ENCODE data around the gene ZNF524. TPM values are rescaled to one million over a fixed set of nuclear protein-coding genes. Genes with fewer than 3 reads are reported as not detected.
"Not testable (repeated sequence)": the region's sequence is repeated elsewhere in the genome, so short reads cannot be mapped to it uniquely, and the experiment has no call there.

The ZNF524 gene
- polyA plus RNA-seq, 1 of the 3 experiments (the other 2 are of a cell fraction) = 7.3 TPM

DNA sequence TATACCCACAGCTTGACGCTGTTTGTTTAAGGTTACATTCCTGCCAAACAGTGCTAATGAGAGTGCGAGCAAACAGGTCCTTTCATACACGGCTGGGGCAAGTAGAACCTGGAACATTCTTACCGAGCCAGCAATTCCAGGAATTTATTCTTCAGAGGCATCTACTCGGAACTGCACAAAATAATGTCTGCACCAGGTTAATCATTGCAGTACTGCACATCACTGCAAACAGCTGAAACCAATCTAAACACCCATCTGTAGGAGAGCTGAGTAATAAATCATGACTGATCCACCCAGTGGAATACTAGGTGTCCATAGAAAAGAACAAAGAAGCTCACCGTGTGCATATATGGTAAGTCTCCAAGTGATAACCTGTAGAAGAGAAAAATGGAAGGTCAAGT lies 18.3 kb upstream of the ZNF524 start:
- H3K27ac ChIP-seq (ENCODE audit: low read depth in 2 of 2, low read length in 1 of 2) = no peak overlapping the region
- H3K36me3 ChIP-seq (replicated peaks in 1 of 2; ENCODE audit: control insufficient read depth in 1 of 2, insufficient read depth in 2 of 2, low read length in 1 of 2) = peaks cover 0 to 7% of the 10 kb centered on the region in 2 experiments
- no peaks in the 10 kb centered on the region for H4K20me1 ChIP-seq (ENCODE audit: insufficient read depth)
- peaks cover 20% of the 10 kb centered on the region for H3K79me2 ChIP-seq (ENCODE audit: insufficient read depth)
- no peaks in the 10 kb centered on the region for H3K9me3 ChIP-seq
- no peak for DNase-seq
- ChIA-PET POLR2A (no interaction called here), CTCF (interaction anchor here (0.9 to 2.2 kb wide), 4 partner anchors 24 to 115 kb away, joined by 3 to 14 read pairs (median 4); partner anchors contain the start of gene ZNF865)
- TF ChIP-seq RXRA (IDR thresholded peaks at IDR 0.05; ENCODE audit: borderline replicate concordance, low read depth) (no peak), CHD2 (IDR thresholded peaks at IDR 0.05; ENCODE audit: low read length, partially characterized antibody) (no peak), EP300 (IDR thresholded peaks at IDR 0.05; ENCODE audit: borderline replicate concordance in 1 of 2, low read depth in 1 of 2, low read length in 1 of 2) (no peak), TCF12 (IDR thresholded peaks at IDR 0.05) (no peak), MXI1 (IDR thresholded peaks at IDR 0.05; ENCODE audit: low read depth, low read length) (no peak), TEAD4 (IDR thresholded peaks at IDR 0.05; ENCODE audit: borderline replicate concordance, insufficient read depth) (no peak), ELF1 (IDR thresholded peaks at IDR 0.05) (no peak), SMC3 (IDR thresholded peaks at IDR 0.05; ENCODE audit: low read depth, low read length) (no peak), YY1 (IDR thresholded peaks at IDR 0.05; ENCODE audit: low read depth) (no peak), NFIC (IDR thresholded peaks at IDR 0.05; ENCODE audit: borderline replicate concordance) (no peak), NRF1 (IDR thresholded peaks at IDR 0.05; ENCODE audit: low read depth, low read length) (no peak), MEF2A (IDR thresholded peaks at IDR 0.05; ENCODE audit: borderline replicate concordance, low read depth) (no peak)
- TF ChIP-seq, protein P1, sequence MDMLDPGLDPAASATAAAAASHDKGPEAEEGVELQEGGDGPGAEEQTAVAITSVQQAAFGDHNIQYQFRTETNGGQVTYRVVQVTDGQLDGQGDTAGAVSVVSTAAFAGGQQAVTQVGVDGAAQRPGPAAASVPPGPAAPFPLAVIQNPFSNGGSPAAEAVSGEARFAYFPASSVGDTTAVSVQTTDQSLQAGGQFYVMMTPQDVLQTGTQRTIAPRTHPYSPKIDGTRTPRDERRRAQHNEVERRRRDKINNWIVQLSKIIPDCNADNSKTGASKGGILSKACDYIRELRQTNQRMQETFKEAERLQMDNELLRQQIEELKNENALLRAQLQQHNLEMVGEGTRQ (IDR thresholded peaks at IDR 0.05; ENCODE audit: borderline replicate concordance, low read depth, low read length) = no peak
- TF ChIP-seq, protein P2, sequence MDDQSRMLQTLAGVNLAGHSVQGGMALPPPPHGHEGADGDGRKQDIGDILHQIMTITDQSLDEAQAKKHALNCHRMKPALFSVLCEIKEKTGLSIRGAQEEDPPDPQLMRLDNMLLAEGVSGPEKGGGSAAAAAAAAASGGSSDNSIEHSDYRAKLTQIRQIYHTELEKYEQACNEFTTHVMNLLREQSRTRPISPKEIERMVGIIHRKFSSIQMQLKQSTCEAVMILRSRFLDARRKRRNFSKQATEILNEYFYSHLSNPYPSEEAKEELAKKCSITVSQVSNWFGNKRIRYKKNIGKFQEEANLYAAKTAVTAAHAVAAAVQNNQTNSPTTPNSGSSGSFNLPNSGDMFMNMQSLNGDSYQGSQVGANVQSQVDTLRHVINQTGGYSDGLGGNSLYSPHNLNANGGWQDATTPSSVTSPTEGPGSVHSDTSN (IDR thresholded peaks at IDR 0.05) = no peak
- TF ChIP-seq, protein P3, sequence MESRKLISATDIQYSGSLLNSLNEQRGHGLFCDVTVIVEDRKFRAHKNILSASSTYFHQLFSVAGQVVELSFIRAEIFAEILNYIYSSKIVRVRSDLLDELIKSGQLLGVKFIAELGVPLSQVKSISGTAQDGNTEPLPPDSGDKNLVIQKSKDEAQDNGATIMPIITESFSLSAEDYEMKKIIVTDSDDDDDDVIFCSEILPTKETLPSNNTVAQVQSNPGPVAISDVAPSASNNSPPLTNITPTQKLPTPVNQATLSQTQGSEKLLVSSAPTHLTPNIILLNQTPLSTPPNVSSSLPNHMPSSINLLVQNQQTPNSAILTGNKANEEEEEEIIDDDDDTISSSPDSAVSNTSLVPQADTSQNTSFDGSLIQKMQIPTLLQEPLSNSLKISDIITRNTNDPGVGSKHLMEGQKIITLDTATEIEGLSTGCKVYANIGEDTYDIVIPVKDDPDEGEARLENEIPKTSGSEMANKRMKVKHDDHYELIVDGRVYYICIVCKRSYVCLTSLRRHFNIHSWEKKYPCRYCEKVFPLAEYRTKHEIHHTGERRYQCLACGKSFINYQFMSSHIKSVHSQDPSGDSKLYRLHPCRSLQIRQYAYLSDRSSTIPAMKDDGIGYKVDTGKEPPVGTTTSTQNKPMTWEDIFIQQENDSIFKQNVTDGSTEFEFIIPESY (IDR thresholded peaks at IDR 0.05; ENCODE audit: borderline replicate concordance, low read depth) = no peak
- TF ChIP-seq, protein P4, sequence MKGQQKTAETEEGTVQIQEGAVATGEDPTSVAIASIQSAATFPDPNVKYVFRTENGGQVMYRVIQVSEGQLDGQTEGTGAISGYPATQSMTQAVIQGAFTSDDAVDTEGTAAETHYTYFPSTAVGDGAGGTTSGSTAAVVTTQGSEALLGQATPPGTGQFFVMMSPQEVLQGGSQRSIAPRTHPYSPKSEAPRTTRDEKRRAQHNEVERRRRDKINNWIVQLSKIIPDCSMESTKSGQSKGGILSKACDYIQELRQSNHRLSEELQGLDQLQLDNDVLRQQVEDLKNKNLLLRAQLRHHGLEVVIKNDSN (IDR thresholded peaks at IDR 0.05; ENCODE audit: borderline replicate concordance, low read depth) = no peak
- TF ChIP-seq, protein P5, sequence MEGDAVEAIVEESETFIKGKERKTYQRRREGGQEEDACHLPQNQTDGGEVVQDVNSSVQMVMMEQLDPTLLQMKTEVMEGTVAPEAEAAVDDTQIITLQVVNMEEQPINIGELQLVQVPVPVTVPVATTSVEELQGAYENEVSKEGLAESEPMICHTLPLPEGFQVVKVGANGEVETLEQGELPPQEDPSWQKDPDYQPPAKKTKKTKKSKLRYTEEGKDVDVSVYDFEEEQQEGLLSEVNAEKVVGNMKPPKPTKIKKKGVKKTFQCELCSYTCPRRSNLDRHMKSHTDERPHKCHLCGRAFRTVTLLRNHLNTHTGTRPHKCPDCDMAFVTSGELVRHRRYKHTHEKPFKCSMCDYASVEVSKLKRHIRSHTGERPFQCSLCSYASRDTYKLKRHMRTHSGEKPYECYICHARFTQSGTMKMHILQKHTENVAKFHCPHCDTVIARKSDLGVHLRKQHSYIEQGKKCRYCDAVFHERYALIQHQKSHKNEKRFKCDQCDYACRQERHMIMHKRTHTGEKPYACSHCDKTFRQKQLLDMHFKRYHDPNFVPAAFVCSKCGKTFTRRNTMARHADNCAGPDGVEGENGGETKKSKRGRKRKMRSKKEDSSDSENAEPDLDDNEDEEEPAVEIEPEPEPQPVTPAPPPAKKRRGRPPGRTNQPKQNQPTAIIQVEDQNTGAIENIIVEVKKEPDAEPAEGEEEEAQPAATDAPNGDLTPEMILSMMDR (IDR thresholded peaks at IDR 0.05) = no peak
- H3K4me3 ChIP-seq (ENCODE audit: low read depth in 2 of 2, low read length in 1 of 2) = no peak overlapping the region
- no peak overlapping the region for H2AFZ ChIP-seq (ENCODE audit: low read depth)
- H3K9ac ChIP-seq = no peak overlapping the region
- H3K4me2 ChIP-seq = no peak overlapping the region
- no peaks in the 10 kb centered on the region for H3K27me3 ChIP-seq (ENCODE audit: insufficient read depth)
- H3K9me2 ChIP-seq = no peaks in the 10 kb centered on the region
- H3K4me1 ChIP-seq (ENCODE audit: control insufficient read depth in 1 of 2, insufficient read depth in 2 of 2, low read depth in 1 of 2, low read length in 1 of 2) = peaks cover 13 to 22% of the 10 kb centered on the region in 2 experiments; a peak in 2 of 4 replicates
- WGBS (ENCODE audit: low lambda C conversion rate) = 49% methylated on average over 6 of the region's 6 CpGs
- H3F3A ChIP-seq (replicated peaks; ENCODE audit: insufficient read depth) = peaks cover 16% of the 10 kb centered on the region

DNA sequence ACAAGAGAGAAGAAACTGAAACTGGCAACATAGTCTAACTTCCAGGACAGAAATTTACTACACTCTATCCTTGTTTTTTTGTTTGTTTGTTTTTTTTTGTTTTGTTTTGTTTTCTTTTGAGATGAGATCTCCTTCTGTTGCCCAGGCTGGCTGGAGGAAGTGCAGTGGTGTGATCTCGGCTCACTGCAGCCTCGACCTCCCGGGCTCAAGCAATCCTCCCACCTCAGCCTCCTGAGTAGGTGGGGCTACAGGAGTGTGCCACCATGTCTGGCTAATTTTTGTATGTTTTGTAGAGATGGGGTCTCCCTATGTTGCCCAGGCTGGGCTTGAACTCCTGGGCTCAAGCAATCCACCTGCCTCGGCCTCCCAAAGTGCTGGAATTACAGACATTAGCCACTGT lies 17.8 kb upstream of the ZNF524 start:
- H3K9me2 ChIP-seq; H2AFZ ChIP-seq (ENCODE audit: low read depth); H3K27ac ChIP-seq (ENCODE audit: low read depth in 2 of 2, low read length in 1 of 2); DNase-seq; H3K9ac ChIP-seq; H3K36me3 ChIP-seq (replicated peaks in 1 of 2; ENCODE audit: control insufficient read depth in 1 of 2, insufficient read depth in 2 of 2, low read length in 1 of 2); H3K4me3 ChIP-seq (ENCODE audit: low read depth in 2 of 2, low read length in 1 of 2); POLR2A ChIA-PET; H3K27me3 ChIP-seq (ENCODE audit: insufficient read depth); H3K4me2 ChIP-seq; H3K9me3 ChIP-seq; H4K20me1 ChIP-seq (ENCODE audit: insufficient read depth): not testable (repeated sequence)
- H3K79me2 ChIP-seq (ENCODE audit: insufficient read depth) = peaks cover 20% of the 10 kb centered on the region
- H3F3A ChIP-seq (replicated peaks; ENCODE audit: insufficient read depth) = peaks cover 16% of the 10 kb centered on the region
- 88% methylated on average over 4 of the region's 4 CpGs for WGBS (ENCODE audit: low lambda C conversion rate)
- CTCF ChIA-PET = interaction anchor here (1.0 to 1.1 kb wide), 2 partner anchors 50 to 90 kb away, joined by 3 to 4 read pairs; no protein-coding TSS in a partner anchor
- peaks cover 15 to 25% of the 10 kb centered on the region in 2 experiments; a peak in 2 of 4 replicates for H3K4me1 ChIP-seq (ENCODE audit: control insufficient read depth in 1 of 2, insufficient read depth in 2 of 2, low read depth in 1 of 2, low read length in 1 of 2)

DNA sequence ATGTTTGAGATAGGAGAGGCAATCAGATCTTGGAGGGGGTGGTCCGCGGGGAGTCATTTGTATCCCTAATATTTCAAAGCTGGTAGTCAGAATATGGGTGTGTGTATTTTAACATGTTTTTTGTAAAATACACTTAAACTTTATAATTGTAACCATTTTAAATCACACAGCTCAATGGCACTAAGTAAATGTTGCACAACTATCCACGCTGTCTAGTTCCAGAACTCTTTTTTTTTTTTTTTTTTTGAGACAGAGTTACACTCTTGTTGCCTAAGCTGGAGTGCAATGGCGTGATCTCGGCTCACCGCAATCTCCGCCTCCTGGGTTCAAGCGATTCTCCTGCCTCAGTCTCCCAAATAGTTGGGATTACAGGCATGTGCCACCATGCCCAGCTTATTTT lies 16.2 kb upstream of the ZNF524 start:
- H3K9ac ChIP-seq; H3K27ac ChIP-seq (ENCODE audit: low read depth in 2 of 2, low read length in 1 of 2); H3K9me2 ChIP-seq; H3K4me2 ChIP-seq; DNase-seq; H4K20me1 ChIP-seq (ENCODE audit: insufficient read depth); H3K27me3 ChIP-seq (ENCODE audit: insufficient read depth); H3K4me3 ChIP-seq (ENCODE audit: low read depth in 2 of 2, low read length in 1 of 2); H2AFZ ChIP-seq (ENCODE audit: low read depth); H3K9me3 ChIP-seq; H3K36me3 ChIP-seq (replicated peaks in 1 of 2; ENCODE audit: control insufficient read depth in 1 of 2, insufficient read depth in 2 of 2, low read length in 1 of 2): not testable (repeated sequence)
- Histone ChIP-seq H3K4me1 (ENCODE audit: control insufficient read depth in 1 of 2, insufficient read depth in 2 of 2, low read depth in 1 of 2, low read length in 1 of 2) (peaks cover 15 to 25% of the 10 kb centered on the region in 2 experiments; a peak in 2 of 4 replicates), H3F3A (replicated peaks; ENCODE audit: insufficient read depth) (peaks cover 19% of the 10 kb centered on the region), H3K79me2 (ENCODE audit: insufficient read depth) (peaks cover 15% of the 10 kb centered on the region)
- CTCF ChIA-PET = interaction anchor here (0.9 to 1.3 kb wide), 3 partner anchors 10 to 67 kb away, joined by 3 to 4 read pairs (median 3); partner anchors contain the start of gene ZNF865
- POLR2A ChIA-PET = interaction anchor here (0.6 kb wide), 1 partner anchor 53 kb away, joined by 3 read pairs; no protein-coding TSS in a partner anchor
- 88% methylated on average over 8 of the region's 8 CpGs for whole genome bisulfite sequencing (ENCODE audit: low lambda C conversion rate)
